Large intestine (tissue), 12 donors: Measurements from ENCODE around the gene DAZL. TPM values are rescaled to one million over a fixed set of nuclear protein-coding genes. Genes with fewer than 3 reads are reported as not detected.
"Not testable (repeated sequence)": the region's sequence is repeated elsewhere in the genome, so short reads cannot be mapped to it uniquely, and the experiment has no call there.

Source experiments
- DNase-seq, 2 donors: peaks; one replicate each; pipeline versions ENCODE4 v3.0.0 to v3.0.0-alpha.2; 2013
- H3K27ac ChIP-seq: one replicate; pipeline ENCODE4 v1.5.1; 2013; ENCODE audit warnings: low read length
- H3K27me3 ChIP-seq: 2 replicates; pipeline ENCODE4 v1.6.1; 2013; ENCODE audit warnings: low read length; ENCODE audit not compliant: control insufficient read depth, insufficient read depth
- H3K36me3 ChIP-seq: 2 replicates; pipeline ENCODE4 v1.6.1; 2013; ENCODE audit warnings: low read length; ENCODE audit not compliant: control insufficient read depth, insufficient read depth
- H3K4me1 ChIP-seq: one replicate; pipeline ENCODE4 v1.6.1; 2013; ENCODE audit warnings: low read length; ENCODE audit not compliant: control insufficient read depth, insufficient read depth
- H3K4me3 ChIP-seq: one replicate; pipeline ENCODE4 v1.5.1; 2013; ENCODE audit warnings: low read length
- H3K9me3 ChIP-seq: one replicate; pipeline ENCODE4 v1.6.1; 2013; ENCODE audit warnings: mild to moderate bottlenecking, low read depth, low read length, moderate library complexity; ENCODE audit not compliant: control insufficient read depth
- WGBS: methylation state at CpG from one replicate; pipeline ENCODE4 v1.1.5; 2013; ENCODE audit warnings: low lambda C conversion rate; ENCODE audit not compliant: insufficient coverage; 5-methylcytosine and 5-hydroxymethylcytosine counted together
- long read RNA-seq, 11 donors: transcript quantifications; one replicate each; lab custom pipeline, GENCODE V29; 2026
- polyA plus RNA-seq: library from polyadenylated mRNA; unstranded; fragments of 120-200 nt; gene quantifications from one replicate; pipeline ENCODE4 v1.2.1, GENCODE V29; 2013

Gene DAZL, protein sequence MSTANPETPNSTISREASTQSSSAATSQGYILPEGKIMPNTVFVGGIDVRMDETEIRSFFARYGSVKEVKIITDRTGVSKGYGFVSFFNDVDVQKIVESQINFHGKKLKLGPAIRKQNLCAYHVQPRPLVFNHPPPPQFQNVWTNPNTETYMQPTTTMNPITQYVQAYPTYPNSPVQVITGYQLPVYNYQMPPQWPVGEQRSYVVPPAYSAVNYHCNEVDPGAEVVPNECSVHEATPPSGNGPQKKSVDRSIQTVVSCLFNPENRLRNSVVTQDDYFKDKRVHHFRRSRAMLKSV
- not detected for polyA plus RNA-seq
- long read RNA-seq, donor 1, result 0 reads
- long read RNA-seq, donor 2, result 0 reads
- long read RNA-seq, donor 3, result 0 reads
- long read RNA-seq, donor 4, result 0 reads
- long read RNA-seq, donor 5, result 0 reads
- long read RNA-seq, donor 6, result 0 reads
- long read RNA-seq, donor 7, result 0 reads
- long read RNA-seq, donor 8, result 0 reads
- long read RNA-seq, donor 9, result 0 reads
- long read RNA-seq, donor 10, result 0 reads
- long read RNA-seq, donor 11, result 0 reads

DNA sequence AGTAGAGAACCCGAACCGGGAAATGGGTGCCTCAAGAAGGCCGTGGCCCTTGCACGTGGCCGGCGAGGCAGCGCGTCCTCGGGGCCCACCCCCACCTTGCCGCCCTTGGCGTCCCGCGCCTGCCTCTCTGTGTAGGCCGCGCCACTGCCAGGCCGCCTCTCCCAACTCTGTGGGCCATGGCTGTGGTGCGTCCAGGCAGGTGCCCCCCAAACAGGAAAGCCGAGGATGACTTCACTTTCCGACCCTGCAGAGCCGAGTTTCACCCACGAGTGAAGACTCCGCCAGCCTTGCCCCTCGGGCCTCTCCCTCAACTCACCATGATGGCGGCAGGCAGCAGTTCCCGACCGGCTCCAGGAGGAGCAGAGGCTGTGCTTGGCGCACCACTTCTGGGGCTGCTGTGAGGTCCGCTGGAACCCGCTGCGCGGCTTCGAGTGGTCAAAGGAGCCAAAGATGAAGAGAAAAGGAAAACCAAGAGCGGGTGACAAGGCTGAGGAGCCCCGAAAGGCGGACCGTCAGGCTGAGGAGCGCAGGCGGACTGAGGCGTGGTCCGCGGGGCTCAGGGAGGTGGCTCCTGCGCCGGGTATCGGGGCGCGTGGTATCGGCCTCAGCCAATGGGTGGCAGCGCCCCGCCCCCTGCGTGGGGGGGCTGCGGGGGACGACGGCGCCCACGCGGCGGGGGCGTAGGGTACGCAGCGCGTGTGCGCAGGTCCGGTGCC, at the start of gene DAZL:
Gene DAZL (minus strand): TSS at position 537 of the 716 bp plus-strand sequence. CDS start 218 bp downstream, at position 319.
- peaks cover 10% of the 10 kb centered on the region for H3K9me3 ChIP-seq
- no peak for DNase-seq

DNA sequence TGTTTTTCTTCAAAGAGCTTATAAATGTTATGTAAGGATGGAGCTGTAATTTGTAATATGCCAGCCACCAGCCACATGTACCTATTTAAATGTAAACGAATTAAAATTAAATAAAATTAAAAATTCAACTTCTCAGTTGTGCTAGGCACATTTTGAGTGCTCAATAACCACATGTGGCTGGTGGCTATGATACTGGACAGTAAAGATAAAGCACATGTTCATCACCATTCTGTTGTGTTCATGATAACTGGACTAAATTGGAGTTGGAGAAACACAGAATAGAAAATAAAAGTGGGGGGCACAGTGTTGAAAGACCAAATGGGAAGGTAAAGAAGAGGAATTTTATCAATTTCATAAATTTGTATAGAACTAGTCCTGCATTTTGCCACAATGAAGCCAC, 49.8 kb upstream of the DAZL start:
- Histone ChIP-seq H3K4me1 (peaks cover 2% of the 10 kb centered on the region), H3K27me3 (peaks cover 8% of the 10 kb centered on the region), H3K27ac (no peak overlapping the region), H3K4me3 (no peak overlapping the region), H3K36me3 (no peaks in the 10 kb centered on the region), H3K9me3 (no peaks in the 10 kb centered on the region)
- no CpG with 5 or more reads among the region's 1 CpG for WGBS
- DNase-seq, result no peak

More for the DNA sequence above, at the start of gene DAZL:
- H3K4me1 ChIP-seq, result no peaks in the 10 kb centered on the region
- no peaks in the 10 kb centered on the region for H3K27me3 ChIP-seq
- H3K27ac ChIP-seq, result no peak within 1 kb of the TSS
- H3K4me3 ChIP-seq, result no peak within 1 kb of the TSS
- whole genome bisulfite sequencing, result no CpG with 5 or more reads among the region's 63 CpGs
- no peaks in the 10 kb centered on the region for H3K36me3 ChIP-seq

DNA sequence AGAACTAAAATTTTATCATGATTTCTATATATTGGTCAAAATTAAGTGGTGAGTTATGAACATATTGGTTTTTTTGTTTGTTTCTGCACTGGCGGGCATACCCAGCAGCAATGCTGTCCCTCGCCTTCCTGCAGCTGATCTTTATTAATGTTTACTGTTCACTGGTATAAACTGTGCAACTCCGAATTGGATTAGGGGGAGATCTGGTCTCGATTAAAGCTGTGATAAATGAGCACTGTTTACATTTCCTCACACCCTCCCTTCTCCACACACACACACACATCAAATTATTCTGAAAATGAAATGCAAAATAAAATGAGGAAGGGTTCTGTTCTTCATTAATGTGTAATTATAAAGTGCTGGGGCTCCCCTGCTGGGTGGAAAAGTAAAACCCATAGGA, 48.5 kb upstream of the DAZL start:
- H3K27me3 ChIP-seq, result peaks cover 8% of the 10 kb centered on the region

DNA sequence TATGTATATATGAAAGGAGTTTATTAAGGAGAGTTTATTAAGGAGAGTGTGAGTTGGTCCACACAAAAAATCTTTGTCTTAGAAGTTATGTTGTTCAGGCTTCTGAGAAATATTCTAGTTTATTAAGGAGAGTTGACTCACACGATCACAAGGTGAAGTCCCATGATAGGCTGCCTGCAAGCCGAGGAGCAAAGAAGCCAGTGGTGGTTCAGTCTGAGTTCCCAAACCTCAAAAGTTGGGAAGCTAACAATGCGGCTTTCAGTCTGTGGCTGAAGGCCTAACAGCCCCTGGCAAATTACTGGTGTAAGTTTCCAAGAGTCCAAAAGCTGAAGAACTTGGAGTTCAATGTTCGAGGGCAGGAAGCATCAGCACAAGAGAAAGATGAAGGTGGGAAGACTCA, 42.4 kb upstream of the DAZL start:
- WGBS, result no CpG with 5 or more reads among the region's 4 CpGs
- no peaks in the 10 kb centered on the region for H3K4me1 ChIP-seq
- H3K9me3 ChIP-seq, result no peaks in the 10 kb centered on the region
- no peaks in the 10 kb centered on the region for H3K36me3 ChIP-seq
- H3K4me3 ChIP-seq, result no peak overlapping the region
- H3K27ac ChIP-seq, result no peak overlapping the region
- DNase-seq, result no peak
- peaks cover 4% of the 10 kb centered on the region for H3K27me3 ChIP-seq

More for the DNA sequence above, 48.5 kb upstream of the DAZL start:
- H3K9me3 ChIP-seq, result no peaks in the 10 kb centered on the region
- no CpG with 5 or more reads among the region's 4 CpGs for WGBS
- H3K27ac ChIP-seq, result no peak overlapping the region
- H3K36me3 ChIP-seq, result no peaks in the 10 kb centered on the region
- peaks cover 2% of the 10 kb centered on the region for H3K4me1 ChIP-seq
- H3K4me3 ChIP-seq, result no peak overlapping the region
- DNase-seq, result no peak

DNA sequence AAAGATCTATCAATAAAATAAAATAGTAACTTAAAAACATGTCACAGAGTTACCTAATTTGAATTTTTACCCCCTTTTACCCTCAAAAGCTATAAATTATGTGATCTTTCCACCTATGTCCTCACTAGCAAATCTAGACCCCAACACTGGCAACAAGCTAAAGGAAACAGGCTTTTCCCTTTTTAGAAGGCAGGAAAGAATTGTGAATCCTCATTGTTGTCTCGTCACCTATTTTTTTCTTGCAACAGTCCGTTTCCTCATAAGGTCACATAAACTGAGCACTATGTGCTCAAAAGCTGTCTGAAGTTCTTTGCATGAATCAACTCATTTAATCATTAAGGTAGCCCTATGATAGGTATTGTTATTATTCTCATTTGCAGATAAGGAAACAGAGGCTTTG, 34.6 kb upstream of the DAZL start:
- no CpG with 5 or more reads among the region's 2 CpGs for WGBS
- H3K27me3 ChIP-seq, result peaks cover 2% of the 10 kb centered on the region
- no peaks in the 10 kb centered on the region for H3K4me1 ChIP-seq

DNA sequence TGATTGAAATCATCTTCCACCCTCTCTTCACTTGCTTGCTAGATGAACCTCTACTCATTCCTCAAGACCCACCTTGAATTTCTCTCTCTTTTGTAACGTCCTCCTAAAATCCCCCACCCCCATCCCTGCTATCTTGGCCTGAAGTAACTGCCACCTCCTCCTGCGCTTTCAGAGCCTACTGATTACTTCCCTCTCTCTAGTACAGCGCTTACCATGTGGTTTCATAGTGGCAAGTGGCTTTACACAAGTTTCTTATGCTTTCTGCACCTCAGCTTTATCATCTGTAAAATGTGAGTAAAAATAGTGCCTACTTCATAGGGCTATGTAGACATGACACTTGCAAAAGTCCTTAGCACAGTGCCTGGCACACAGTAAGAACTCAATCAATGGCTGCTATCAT, 28.7 kb upstream of the DAZL start:
- WGBS, result no CpG with 5 or more reads among the region's 3 CpGs
- H3K9me3 ChIP-seq, result no peaks in the 10 kb centered on the region

More for the DNA sequence above, 34.6 kb upstream of the DAZL start:
- Histone ChIP-seq H3K36me3 (no peaks in the 10 kb centered on the region), H3K27ac (no peak overlapping the region), H3K9me3 (no peaks in the 10 kb centered on the region), H3K4me3 (no peak overlapping the region)
- no peak for DNase-seq

DNA sequence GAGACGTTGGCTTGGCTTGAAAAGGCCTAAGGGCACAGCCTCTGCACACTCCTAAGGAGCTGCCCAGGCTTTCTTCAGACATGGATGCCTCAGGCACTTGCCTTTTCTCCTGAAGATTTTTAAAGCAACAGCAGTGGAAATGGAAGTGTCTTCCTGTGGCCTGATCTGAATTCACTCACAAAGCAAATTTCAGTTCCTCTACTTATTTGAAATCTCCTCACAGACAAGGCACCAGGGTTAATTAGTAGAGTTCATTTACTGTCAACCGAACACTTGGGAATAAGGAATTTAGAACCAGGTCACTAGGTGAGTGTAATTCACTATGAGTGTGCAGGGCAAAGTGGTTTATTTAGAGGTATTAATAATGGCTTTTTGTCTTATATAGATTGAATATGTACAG, 27.2 kb upstream of the DAZL start:
- Histone ChIP-seq H3K36me3 (no peaks in the 10 kb centered on the region), H3K4me1 (no peaks in the 10 kb centered on the region), H3K27me3 (peaks cover 4% of the 10 kb centered on the region), H3K9me3 (no peaks in the 10 kb centered on the region), H3K27ac (no peak overlapping the region), H3K4me3 (no peak overlapping the region)
- no CpG with 5 or more reads among the region's 2 CpGs for WGBS
- DNase-seq, result no peak

More for the DNA sequence above, 28.7 kb upstream of the DAZL start:
- no peak overlapping the region for H3K4me3 ChIP-seq
- H3K36me3 ChIP-seq, result no peaks in the 10 kb centered on the region
- no peak overlapping the region for H3K27ac ChIP-seq
- H3K4me1 ChIP-seq, result no peaks in the 10 kb centered on the region
- DNase-seq, result no peak
- no peaks in the 10 kb centered on the region for H3K27me3 ChIP-seq

DNA sequence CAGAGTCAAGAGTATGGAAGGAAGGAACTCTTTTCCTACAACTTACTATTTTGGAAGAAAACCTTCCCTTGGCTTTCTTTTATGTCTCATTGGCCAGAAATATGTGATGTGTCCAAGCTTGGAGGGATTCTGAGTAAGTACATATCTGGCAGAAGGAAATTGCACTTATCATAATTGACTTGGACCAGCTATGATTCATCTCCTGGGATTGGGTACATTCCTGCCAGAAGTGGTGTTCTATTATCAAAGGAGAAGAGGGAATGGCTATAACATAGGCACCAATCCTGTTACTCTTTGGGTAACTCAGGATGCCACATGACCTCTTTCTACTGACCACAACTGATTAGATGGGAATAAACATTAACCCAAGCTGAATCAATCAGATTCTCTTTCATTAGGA, 13.5 kb upstream of the DAZL start:
- DNase-seq, result no peak

DNA sequence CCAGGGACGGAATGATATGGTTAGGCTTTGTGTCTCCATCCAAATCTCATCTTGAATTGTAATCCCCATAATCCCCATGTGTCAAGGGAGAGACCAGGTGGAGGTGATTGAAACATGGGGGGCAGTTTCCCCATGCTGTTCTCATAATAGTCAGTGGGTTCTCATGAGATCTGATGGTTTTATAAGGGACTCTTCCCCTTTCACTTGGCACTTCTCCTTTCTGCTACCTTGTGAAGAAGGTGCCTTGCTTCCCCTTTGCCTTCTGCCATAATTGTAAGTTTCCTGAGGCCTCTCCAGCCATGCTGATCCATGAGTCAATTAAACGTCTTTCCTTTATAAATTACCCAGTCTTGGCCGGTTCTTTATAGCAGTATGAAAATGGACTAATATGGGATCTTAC, 11.9 kb upstream of the DAZL start:
- not testable (repeated sequence) for DNase-seq, H3K4me1 ChIP-seq, H3K27ac ChIP-seq, H3K27me3 ChIP-seq, H3K36me3 ChIP-seq, H3K4me3 ChIP-seq, H3K9me3 ChIP-seq
- WGBS, result no CpG with 5 or more reads among the region's 3 CpGs

More for the DNA sequence above, 13.5 kb upstream of the DAZL start:
- H3K27me3 ChIP-seq, result no peaks in the 10 kb centered on the region
- no peaks in the 10 kb centered on the region for H3K36me3 ChIP-seq
- H3K4me3 ChIP-seq, result no peak overlapping the region
- H3K9me3 ChIP-seq, result no peaks in the 10 kb centered on the region
- H3K27ac ChIP-seq, result no peak overlapping the region
- no peaks in the 10 kb centered on the region for H3K4me1 ChIP-seq

DNA sequence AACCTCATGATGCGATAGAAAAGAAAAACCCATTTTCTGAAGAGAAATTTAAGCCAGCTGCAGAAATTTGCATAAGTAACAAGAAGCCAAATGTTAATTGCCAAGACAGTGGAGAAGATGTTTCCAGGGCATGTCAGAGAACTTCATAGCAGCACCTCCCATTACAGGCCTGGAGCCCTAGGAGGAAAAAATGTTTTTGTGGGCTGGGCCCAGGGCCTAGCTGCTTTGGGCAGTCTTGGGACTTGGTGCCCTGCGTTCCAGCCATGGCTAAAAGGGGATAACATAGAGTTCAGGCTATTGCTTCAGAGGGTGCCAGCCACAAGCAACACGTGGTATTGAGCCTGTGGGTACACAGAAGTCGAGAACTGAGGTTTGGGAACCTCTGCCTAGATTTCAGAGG, 10.9 kb upstream of the DAZL start:
- no peak overlapping the region for H3K27ac ChIP-seq
- H3K36me3 ChIP-seq, result no peaks in the 10 kb centered on the region
- WGBS, result 100% methylated on average over 1 of the region's 4 CpGs
- H3K4me3 ChIP-seq, result no peak overlapping the region
- H3K27me3 ChIP-seq, result no peaks in the 10 kb centered on the region
- DNase-seq, result no peak
- H3K9me3 ChIP-seq, result no peaks in the 10 kb centered on the region
- H3K4me1 ChIP-seq, result no peaks in the 10 kb centered on the region
